H9 (cell line): ENCODE data around the gene UNC5B. TPM values are rescaled to one million over a fixed set of nuclear protein-coding genes. Genes with fewer than 3 reads are reported as not detected.

Source experiments
- DNase-seq: peaks from one replicate; pipeline ENCODE4 v3.0.0-alpha.2; 2017
- H2AFZ ChIP-seq: one replicate; pipeline ENCODE4 v1.6.1; 2013; ENCODE audit warnings: mild to moderate bottlenecking, low read length, control low read depth, moderate library complexity
- H2AK5ac ChIP-seq: 2 replicates; pipeline ENCODE4 v1.6.1; 2013; ENCODE audit warnings: low read length, control low read depth, mixed read lengths; ENCODE audit not compliant: insufficient read length
- H2BK120ac ChIP-seq: one replicate; pipeline ENCODE4 v1.6.1; 2013; ENCODE audit warnings: low read depth, mild to moderate bottlenecking, low read length, control low read depth, inconsistent platforms; ENCODE audit not compliant: poor library complexity, severe bottlenecking
- H2BK12ac ChIP-seq: 2 replicates; pipeline ENCODE4 v1.6.1; 2013; ENCODE audit warnings: low read length, control low read depth, mixed read lengths, low read depth; ENCODE audit not compliant: insufficient read length
- H2BK15ac ChIP-seq: 2 replicates; pipeline ENCODE4 v1.6.1; 2013; ENCODE audit warnings: low read depth, low read length, control low read depth
- H2BK20ac ChIP-seq: one replicate; pipeline ENCODE4 v1.6.1; 2013; ENCODE audit warnings: low read depth, mild to moderate bottlenecking, low read length, control low read depth, inconsistent platforms; ENCODE audit not compliant: poor library complexity, severe bottlenecking
- H2BK5ac ChIP-seq: 2 replicates; pipeline ENCODE4 v1.6.1; 2013; ENCODE audit warnings: low read length, control low read depth, mixed read lengths; ENCODE audit not compliant: insufficient read length
- H3K14ac ChIP-seq: 2 replicates; pipeline ENCODE4 v1.6.1; 2013; ENCODE audit warnings: low read length, control low read depth; ENCODE audit not compliant: insufficient read depth
- H3K18ac ChIP-seq: 2 replicates; pipeline ENCODE4 v1.6.1; 2013; ENCODE audit warnings: low read depth, mild to moderate bottlenecking, mixed read lengths, low read length, control low read depth; ENCODE audit not compliant: insufficient read length
- H3K23ac ChIP-seq: 2 replicates; pipeline ENCODE4 v1.6.1; 2013; ENCODE audit warnings: low read length, control low read depth, mixed read lengths, low read depth; ENCODE audit not compliant: insufficient read length
- H3K23me2 ChIP-seq: 2 replicates; pipeline ENCODE4 v1.6.1; 2013; ENCODE audit warnings: low read depth, mild to moderate bottlenecking, mixed read lengths, low read length, control low read depth; ENCODE audit not compliant: insufficient read length, poor library complexity, severe bottlenecking
- H3K27ac ChIP-seq: 2 replicates; pipeline ENCODE4 v1.5.1; 2013; ENCODE audit warnings: low read length, control low read depth, mixed read lengths, low read depth; ENCODE audit not compliant: insufficient read length
- H3K27me3 ChIP-seq: 2 replicates; pipeline ENCODE4 v1.6.1; 2013; ENCODE audit warnings: low read length, control low read depth, inconsistent platforms; ENCODE audit not compliant: insufficient read depth
- H3K4ac ChIP-seq: 2 replicates; pipeline ENCODE4 v1.6.1; 2013; ENCODE audit warnings: low read depth, mild to moderate bottlenecking, control low read depth, inconsistent platforms, low read length, moderate library complexity
- H3K4me1 ChIP-seq: 2 replicates; pipeline ENCODE4 v1.6.1; 2013; ENCODE audit warnings: low read length, control low read depth, inconsistent platforms; ENCODE audit not compliant: insufficient read depth
- H3K4me2 ChIP-seq: 2 replicates; pipeline ENCODE4 v1.6.1; 2013; ENCODE audit warnings: low read length, control low read depth, mixed read lengths; ENCODE audit not compliant: insufficient read length, insufficient read depth
- H3K56ac ChIP-seq: 2 replicates; pipeline ENCODE4 v1.6.1; 2013; ENCODE audit warnings: low read depth, mild to moderate bottlenecking, mixed read lengths, low read length, control low read depth; ENCODE audit not compliant: insufficient read length
- H3K79me1 ChIP-seq: 2 replicates; pipeline ENCODE4 v1.6.1; 2013; ENCODE audit warnings: low read depth, mild to moderate bottlenecking, moderate library complexity, low read length, control low read depth, inconsistent platforms; ENCODE audit not compliant: insufficient read depth, poor library complexity, severe bottlenecking
- H3K79me2 ChIP-seq: 2 replicates; pipeline ENCODE4 v1.6.1; 2013; ENCODE audit warnings: low read length, control low read depth, inconsistent platforms; ENCODE audit not compliant: insufficient read depth
- H3K9ac ChIP-seq: 2 replicates; pipeline ENCODE4 v1.6.1; 2013; ENCODE audit warnings: low read length, control low read depth, mixed read lengths; ENCODE audit not compliant: insufficient read length; ENCODE audit errors: extremely low read depth
- H3K9me3 ChIP-seq: one replicate; pipeline ENCODE4 v1.6.1; 2013; ENCODE audit warnings: low read depth, low read length, inconsistent platforms; ENCODE audit not compliant: control insufficient read depth
- H3T11ph ChIP-seq: one replicate; pipeline ENCODE4 v1.6.1; 2013; ENCODE audit warnings: mild to moderate bottlenecking, low read length, control low read depth, inconsistent platforms
- H4K20me1 ChIP-seq: one replicate; pipeline ENCODE4 v1.6.1; 2013; ENCODE audit not compliant: control insufficient read depth, insufficient read length, insufficient read depth
- H4K5ac ChIP-seq: 2 replicates; pipeline ENCODE4 v1.6.1; 2013; ENCODE audit warnings: low read depth, mild to moderate bottlenecking, mixed read lengths, low read length, control low read depth; ENCODE audit not compliant: insufficient read length
- H4K8ac ChIP-seq: replicated peaks from 2 replicates; pipeline ENCODE4 v1.6.1; 2013; ENCODE audit warnings: low read length, control low read depth, mixed read lengths, low read depth; ENCODE audit not compliant: insufficient read length
- H4K91ac ChIP-seq: 2 replicates; pipeline ENCODE4 v1.6.1; 2013; ENCODE audit warnings: low read depth, mild to moderate bottlenecking, moderate library complexity, mixed read lengths, low read length, control low read depth; ENCODE audit not compliant: insufficient read length
- H3K27ac Mint-ChIP-seq, 3 experiments: 2 replicates in 2 of 3; 3 replicates in 1 of 3; pipeline ENCODE4 v1.8.0; 2020 to 2021; ENCODE audit warnings: mixed read lengths in 3 of 3, mild to moderate bottlenecking in 1 of 3, moderate library complexity in 1 of 3
- H3K27me3 Mint-ChIP-seq: 2 replicates; pipeline ENCODE4 v1.8.0; 2021; ENCODE audit warnings: low read depth, mild to moderate bottlenecking, moderate library complexity, mixed read lengths
- H3K36me3 Mint-ChIP-seq, 3 experiments: 2 replicates in 2 of 3; 3 replicates in 1 of 3; pipeline ENCODE4 v1.8.0; 2020 to 2021; ENCODE audit warnings: low read depth in 3 of 3, mixed read lengths in 3 of 3; ENCODE audit not compliant: insufficient read depth in 1 of 3
- H3K4me1 Mint-ChIP-seq, 2 experiments: 2 replicates each; pipeline ENCODE4 v1.8.0; 2020; ENCODE audit warnings: mixed read lengths in 2 of 2
- H3K4me3 Mint-ChIP-seq, 2 experiments: 2 replicates in 1 of 2; 3 replicates in 1 of 2; pipeline ENCODE4 v1.8.0; 2020 to 2021; ENCODE audit warnings: mild to moderate bottlenecking in 2 of 2, mixed read lengths in 2 of 2, moderate library complexity in 1 of 2
- H3K9me3 Mint-ChIP-seq, 2 experiments: 2 replicates in 1 of 2; 3 replicates in 1 of 2; pipeline ENCODE4 v1.8.0; 2020; ENCODE audit warnings: mild to moderate bottlenecking in 2 of 2, mixed read lengths in 2 of 2, moderate library complexity in 1 of 2
- CTCF ChIP-seq: fragments of 200-600 bp; sonication (generic); conservative IDR thresholded peaks from 3 replicates; pipeline ENCODE4 v1.8.0; 2021; ENCODE audit warnings: antibody characterized with exemption, mild to moderate bottlenecking
- WGBS: extraction: QIAGEN DNeasy Blood & Tissue Kit; methylation state at CpG from one replicate; pipeline ENCODE4 v1.1.7; 2013; ENCODE audit warnings: missing lambda C conversion rate, low lambda C conversion rate, mixed read lengths; ENCODE audit not compliant: insufficient read length; ENCODE audit errors: extremely low coverage; 5-methylcytosine and 5-hydroxymethylcytosine counted together
- total RNA-seq: library from RNA; stranded (reverse); gene quantifications from 2 replicates; pipeline ENCODE4 v1.2.1, GENCODE V29; 2021

The UNC5B gene
- total RNA-seq, 1 experiment from 2014 or later, result 28.4 TPM

- TF ChIP-seq CTCF, result no peak
- Mint-ChIP-seq H3K27ac (no peak overlapping the region), H3K4me3 (no peak overlapping the region), H3K36me3 (no peaks in the 10 kb centered on the region), H3K9me3 (no peaks in the 10 kb centered on the region; a peak in 2 of 5 replicates), H3K27me3 (peaks cover 67% of the 10 kb centered on the region), H3K4me1 (peaks cover 36 to 44% of the 10 kb centered on the region in 2 experiments)
- H2AK5ac ChIP-seq, result no peak overlapping the region
- no peaks in the 10 kb centered on the region; the same call in 1 of the 2 replicates for H3K79me2 ChIP-seq
- no peak overlapping the region for H3K4me2 ChIP-seq
- peaks cover 6% of the 10 kb centered on the region for H3K4me1 ChIP-seq
- no peak overlapping the region for H3K27ac ChIP-seq
- H3K14ac ChIP-seq, result no peak overlapping the region
- H3K79me1 ChIP-seq, result no peaks in the 10 kb centered on the region
- no peak overlapping the region for H2AFZ ChIP-seq
- H3K18ac ChIP-seq, result no peak overlapping the region
- no peak overlapping the region for H2BK120ac ChIP-seq
- no peak overlapping the region for H4K91ac ChIP-seq
- no peak overlapping the region for H4K5ac ChIP-seq
- H2BK15ac ChIP-seq, result no peak overlapping the region
- WGBS, result no CpG with 5 or more reads among the region's 5 CpGs
- H3K27me3 ChIP-seq, result peaks cover 14% of the 10 kb centered on the region; the same call in 1 of the 2 replicates
- no peak overlapping the region for H4K8ac ChIP-seq
- no peak for DNase-seq
- H2BK20ac ChIP-seq, result no peak overlapping the region
- H3K23ac ChIP-seq, result no peak overlapping the region
- H2BK5ac ChIP-seq, result no peak overlapping the region
- no peaks in the 10 kb centered on the region for H4K20me1 ChIP-seq
- H3T11ph ChIP-seq, result no peak overlapping the region
- H3K56ac ChIP-seq, result no peak overlapping the region
- H3K9me3 ChIP-seq, result no peaks in the 10 kb centered on the region
- no peak overlapping the region for H2BK12ac ChIP-seq
- H3K9ac ChIP-seq, result no peak overlapping the region
- H3K23me2 ChIP-seq, result peaks cover 21% of the 10 kb centered on the region
- H3K4ac ChIP-seq, result no peak overlapping the region
These were observed 2.4 kb upstream of the UNC5B start for GRCh38 chr10:71209731-71210541.
